GM21526 (cell line): ENCODE measurements around the gene KCNN3.

Source experiments
- ATAC-seq: cut with Tn5 transposase; IDR thresholded peaks from one replicate; pipeline ENCODE4 v1.9.1; 2021; ENCODE audit warnings: moderate library complexity; ENCODE audit not compliant: unreplicated experiment, low FRiP score

Gene KCNN3

DNA sequence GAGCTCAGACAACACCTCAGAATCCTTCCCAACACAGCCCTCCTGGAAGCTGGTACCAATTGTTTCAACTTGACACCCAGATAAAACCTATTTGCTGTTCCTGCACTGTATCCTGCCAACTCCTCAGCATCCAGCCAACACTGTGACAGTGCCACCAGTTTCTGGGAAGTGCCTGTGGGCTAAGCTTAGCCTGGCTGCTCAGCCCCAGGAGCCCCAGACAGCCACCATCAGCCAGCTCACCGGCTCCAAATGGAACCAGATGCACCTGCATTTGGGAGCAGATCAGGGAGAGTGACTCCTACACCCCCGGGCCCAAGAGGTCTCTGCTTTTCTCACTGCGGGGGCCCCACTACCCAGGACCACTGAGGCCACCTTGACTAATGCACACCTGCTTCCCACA is 24.9 kb downstream of the KCNN3 start:
- no peak for ATAC-seq

DNA sequence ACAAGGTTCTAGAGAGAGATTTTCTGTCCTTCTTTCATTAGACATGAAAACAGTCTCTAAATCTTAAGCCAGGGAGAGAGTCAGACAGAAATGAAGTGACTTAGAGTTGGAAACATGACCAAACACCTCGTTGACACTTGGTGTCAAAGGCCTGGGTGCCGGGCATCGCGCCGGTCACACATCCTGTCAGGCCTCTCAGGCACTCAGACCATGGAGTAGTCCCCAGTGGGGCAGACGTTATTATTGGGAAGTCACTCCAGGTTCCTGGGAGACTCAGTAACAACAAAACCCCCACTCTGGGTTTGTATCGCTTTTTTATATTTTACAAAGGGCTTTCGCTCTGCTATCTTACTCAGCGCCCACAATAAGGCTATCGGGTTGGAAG is 25.8 kb downstream of the KCNN3 start:
- no peak for ATAC-seq

DNA sequence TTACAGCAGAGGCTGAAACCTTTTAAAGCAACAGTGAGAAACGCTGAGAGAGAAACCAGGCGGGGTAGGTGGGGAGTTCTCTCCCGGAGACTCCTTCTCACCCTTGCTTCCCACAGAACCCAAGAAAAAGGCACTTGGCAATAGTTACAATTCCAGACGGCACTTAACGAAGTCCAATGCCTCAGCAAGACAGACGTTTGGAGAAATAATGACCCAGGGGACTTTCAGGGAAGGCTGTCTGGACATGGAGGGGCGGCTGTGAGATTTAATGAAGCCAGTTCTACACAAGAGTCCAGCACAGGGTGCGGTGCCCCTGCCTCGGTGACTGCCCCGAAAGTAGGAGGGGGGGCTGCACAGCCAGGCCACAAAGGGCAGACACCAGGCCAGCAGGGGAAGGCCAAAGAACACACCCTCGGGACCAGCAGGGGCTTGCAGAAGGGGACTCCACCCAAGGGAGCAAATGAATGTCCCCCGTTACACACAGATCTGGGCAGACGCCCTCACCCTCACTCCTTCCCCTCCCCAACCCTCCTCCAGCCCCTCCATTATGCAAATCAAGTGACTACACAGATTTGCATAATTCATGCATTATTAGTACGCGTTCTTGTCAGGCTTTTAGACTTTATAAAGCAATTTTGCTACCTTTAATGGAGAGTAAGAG is 26.3 kb downstream of the KCNN3 start:
- no peak for ATAC-seq

DNA sequence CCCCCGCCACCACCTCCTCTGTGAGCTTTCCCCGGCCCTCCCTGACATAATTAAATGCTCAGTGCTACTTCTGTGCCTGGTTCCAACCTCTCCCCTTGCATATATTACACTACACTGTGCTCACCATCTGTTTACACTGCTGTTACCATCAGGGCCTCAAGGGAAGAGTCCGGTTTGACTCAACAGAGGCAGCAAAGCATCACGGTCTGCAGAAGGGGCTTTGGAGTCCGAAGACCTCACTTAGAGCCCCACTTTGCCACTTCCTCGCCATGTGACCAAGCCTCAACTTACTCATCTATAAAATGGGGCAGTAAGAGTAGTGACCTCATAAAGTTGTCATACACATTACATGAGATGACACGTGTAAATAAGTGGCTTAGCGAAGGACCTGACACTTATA is 27.4 kb downstream of the KCNN3 start:
- no peak for ATAC-seq

DNA sequence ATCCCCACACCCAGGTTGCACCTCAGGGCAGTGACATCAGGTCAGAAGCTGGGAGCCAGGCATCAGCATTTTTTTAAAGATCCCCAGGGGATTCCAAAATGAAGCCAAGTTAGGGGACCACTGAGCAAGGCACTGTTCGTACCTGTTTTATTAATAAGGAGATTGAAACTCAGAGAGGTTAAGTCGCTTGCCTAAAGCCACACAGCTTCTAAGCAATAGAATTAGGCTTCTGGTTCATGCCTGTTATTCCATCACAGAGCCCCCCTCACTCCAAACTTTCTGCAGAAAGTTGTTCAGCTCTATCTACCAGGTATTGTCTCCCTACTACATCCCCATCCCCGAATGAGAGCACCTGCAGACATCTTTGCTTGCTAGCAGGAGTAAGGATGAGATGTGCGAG is 28.7 kb downstream of the KCNN3 start:
- ATAC-seq: no peak

DNA sequence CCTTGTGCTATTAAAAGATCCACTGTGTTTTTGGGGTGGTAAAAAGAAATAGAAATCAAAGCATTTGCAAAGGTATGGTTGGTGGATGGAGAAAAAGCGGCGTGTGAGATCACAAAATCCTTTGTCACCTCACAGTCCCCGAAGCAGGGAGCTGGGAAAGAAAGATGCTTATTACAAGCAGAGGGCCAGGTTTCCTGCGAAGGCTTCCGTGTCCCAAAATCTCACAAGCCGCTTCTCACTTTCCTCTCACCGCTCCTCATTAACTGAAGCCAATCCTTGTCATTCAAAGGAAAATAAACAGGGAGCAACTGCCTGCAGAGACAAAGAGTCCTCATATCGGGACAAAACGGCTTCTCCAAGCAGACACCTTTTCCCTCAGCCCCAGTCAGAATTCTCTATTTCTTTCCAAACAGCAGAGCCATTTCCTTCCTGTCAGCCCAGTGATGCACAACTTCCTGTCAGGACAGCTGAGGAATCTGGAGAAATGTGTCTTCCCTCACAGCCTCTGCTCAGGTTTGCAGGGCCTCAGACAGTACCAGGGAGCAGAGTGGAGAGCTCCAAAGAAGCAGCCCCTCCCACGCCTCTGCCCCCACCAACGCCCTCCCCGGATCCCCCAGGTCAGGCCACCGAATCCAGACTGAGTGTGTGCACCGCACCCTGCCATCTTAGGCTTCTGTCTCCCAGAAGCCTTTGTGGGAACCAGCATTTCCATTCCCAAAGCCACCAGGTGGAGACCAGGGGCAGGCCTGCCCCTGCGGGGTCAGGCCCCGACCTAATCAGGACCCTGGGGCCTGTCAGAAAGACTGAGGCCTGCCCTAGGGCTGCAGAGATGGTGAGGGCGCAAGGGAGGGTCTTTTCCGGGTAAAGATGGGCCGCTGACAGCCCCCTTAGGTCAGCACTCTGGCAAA is 29.6 kb downstream of the KCNN3 start:
- no peak for ATAC-seq

DNA sequence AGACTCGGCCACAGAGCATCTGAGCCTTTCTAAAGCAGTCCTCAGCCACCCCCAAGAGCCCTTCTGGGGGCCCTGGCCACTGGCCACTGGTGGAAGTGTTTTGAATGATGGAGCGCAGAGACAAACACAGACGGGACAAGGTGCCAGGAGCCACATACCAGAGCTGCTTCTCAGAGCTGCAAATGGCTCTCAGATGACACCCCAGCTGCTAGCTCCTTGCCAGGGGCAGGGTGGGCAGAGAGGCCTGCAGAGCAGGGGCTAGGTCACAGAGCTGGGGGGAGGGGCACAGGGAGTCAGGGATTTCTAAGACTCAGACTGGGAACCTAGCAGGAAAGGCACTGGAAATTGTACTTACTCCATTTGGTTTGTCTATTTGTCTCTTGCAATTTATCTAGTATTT is 30.4 kb downstream of the KCNN3 start:
- ATAC-seq: no peak

DNA sequence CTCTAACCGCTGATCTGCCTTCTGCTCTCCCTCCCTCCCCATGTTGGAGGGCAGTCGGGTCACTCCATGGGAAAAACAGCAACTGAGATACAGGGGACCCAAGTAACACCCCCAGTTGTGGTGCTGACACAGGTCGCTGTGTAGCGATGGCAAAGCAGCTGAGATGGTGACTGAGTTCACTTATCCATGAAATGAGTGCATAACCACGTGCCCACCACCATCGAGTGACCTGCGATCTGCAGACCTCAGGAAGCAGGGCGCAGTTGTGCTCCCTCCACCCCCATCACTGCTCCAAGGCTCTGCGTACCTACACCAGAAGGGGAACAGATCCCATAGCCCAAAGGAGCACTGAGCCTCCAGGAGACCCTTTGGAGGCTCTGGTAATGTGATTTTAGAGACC is 31.1 kb downstream of the KCNN3 start:
- ATAC-seq: no peak

DNA sequence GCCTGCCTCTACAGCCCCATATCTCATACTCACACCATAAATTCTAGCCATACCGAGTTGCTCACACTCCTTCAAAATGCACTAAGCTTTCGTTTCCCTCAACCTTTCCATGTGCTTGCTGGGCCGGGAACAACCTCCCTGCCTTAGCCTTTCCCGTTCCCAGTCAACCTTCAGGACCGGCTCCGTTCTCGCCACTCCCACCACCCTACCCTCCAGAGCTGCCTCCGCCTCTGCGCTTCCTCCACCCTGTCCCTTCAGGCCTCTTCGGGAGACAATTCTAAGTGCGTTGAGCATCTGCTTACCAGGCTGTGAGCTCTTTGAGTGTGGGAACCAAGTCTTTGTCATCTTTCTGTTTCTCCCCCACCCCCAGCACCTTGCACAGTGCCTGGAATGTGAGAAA is 31.6 kb downstream of the KCNN3 start:
- no peak for ATAC-seq

DNA sequence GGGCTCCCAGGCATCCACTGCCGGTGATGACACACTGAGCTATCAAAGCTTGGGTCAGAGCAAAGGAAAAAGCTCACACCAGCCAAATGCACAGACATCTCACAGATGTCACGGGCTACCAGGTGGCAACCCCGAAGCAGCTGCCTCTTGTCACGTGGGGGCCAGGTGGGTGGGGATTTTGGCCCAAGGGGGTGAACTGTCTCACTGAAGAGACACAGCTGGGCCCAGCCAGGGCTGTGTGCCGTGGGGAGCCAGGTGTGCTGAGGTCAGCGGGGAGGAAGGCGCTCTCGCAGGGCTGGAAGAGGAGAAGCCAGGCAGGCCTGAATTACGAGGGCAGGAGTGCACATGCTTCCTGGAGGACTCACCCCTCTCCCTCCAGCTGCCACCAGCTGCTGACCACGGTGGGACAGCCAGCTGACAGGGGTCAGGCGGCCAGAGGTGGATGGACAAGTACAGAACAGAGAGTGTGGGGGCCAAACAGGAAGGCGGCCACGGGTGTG is 32.4 kb downstream of the KCNN3 start:
- ATAC-seq: no peak

DNA sequence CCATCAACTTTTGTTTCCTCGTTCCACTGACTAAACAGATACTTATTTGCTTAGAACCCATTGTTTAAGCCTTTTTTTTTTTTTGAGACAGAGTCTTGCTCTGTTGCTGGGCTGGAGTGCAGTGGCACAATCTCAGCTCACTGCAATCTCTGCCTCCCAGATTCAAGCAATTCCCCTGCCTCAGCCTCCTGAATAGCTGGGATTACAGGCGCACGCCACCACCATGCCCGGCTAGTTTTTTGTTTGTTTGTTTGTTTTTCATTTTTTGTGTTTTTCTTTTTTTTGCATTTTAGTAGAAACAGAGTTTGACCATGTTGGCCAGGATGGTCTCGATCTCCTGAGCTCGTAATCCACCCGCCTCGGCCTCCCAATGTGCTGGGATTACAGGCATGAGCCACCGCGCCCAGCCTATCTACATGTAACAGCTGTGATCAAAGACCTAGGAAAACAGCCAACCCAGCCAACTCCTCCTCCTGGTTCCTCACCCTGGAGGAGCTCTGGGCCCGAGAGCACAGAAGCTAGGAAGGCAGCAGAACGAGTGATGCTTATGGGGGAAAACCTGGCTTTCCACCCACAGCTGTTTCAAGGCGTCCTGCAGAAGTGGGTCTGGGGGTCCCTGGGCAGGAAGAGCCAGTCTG is 32.9 kb downstream of the KCNN3 start:
- ATAC-seq: no peak

DNA sequence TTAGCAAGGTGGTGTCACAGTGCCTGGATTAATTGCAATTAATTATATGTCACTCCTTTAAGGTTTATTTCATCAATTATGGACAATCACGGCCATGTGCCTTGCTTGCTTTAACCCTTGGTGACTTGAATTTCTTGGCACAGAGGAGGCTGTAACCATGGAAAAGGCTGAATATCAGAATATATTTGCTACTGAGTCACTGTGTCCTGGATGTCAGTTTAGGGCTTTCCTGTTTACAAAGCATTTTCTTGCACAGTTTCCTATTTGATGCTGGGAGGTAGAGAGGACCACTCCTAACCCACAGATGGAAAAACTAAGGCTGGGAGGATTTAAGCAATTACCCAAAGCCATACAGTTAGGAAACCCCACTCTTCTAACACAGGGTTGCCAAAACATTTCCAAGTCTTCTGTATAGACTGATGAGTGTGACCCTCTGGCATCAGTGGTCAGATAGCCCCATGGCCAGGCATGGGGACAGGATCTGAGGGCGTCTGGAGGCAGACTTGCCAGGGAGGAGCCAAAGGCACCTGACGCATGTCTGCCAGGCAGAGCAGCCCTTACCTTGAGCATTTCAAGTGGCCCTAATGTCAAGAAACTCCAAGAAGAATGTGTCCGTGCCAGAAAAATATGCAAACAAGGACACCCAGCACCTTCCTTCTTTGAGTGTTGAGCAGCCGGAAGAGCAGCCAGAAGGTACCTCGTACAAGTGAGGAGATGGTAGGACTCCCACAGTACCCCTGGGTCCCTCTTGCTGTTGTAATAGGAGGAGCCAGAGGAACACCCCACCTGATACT is 34.4 kb downstream of the KCNN3 start:
- ATAC-seq: no peak

DNA sequence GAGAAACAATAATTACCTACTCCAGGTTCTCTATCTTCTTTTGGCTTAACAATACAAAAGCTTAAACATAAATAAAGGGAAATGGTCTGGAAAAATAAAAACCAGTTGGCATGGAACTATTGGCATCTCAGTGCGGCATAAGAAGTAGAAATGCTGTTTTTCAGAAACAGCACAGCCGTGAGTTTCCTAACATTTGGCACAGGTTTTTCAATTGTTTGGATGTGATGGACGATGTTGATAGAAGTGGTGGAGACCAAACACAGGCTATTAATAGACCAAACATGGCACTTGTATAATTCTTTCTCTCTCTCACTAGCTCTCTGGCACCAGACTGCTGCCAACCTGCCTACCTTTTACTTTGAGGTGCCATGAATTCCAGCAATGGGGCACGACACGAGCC is 36.2 kb downstream of the KCNN3 start:
- no peak for ATAC-seq

DNA sequence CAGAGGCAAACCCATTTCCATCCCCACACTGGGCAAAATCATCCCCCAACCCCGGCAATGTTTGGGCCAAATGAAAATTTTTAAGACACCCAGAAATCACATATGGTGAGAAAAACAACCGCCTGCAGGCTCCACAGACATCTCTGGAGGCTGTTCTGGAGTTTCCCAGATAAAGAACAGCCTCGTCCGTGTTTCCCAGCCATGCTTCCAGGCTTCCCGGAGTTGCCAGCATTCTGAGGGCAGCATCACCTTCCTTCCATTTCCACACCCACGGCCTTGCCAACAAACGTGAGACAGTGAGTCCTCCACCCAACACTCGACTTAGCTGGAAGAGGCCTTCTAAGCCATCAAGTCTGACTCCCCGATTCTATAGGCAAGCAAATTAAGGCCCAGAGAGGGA is 36.9 kb downstream of the KCNN3 start:
- ATAC-seq: no peak

DNA sequence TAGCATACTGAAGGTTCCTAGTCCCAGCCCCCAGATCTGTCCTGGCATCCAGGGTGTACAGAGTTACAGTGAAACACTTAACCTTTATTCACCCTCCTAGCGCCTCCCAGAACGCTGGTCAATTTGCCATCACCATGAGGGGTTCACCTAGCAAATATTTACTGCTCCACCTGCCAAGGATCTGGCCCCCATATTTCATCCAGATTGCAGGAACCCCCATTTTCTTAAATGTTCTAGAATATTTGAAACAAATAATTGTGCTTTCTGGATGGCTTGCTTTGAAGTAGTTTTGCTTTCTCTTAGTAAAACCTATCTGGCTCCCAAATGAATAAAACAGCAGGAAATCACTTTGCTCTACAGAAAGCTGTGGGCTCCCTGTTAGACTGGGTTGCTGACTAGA is 37.7 kb downstream of the KCNN3 start:
- ATAC-seq: no peak

DNA sequence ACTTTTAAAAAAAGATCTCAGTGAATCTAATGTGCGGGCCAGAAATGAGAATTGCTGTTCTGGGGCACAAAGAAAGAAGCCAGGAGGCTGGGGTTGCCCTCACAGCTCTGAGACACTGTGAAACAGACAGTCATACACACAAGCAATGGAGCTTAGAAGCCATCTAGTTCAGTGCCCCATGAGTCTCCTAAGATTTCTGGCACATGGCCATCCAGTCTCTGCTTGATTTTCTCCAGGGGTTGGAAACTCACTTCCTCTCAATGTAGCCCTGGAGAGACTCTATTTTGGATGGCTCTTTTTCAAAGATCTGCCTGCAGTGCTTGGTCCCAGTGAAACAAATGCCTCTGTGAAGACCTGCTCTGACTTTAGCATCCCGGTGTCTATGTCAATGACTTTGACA is 38.6 kb downstream of the KCNN3 start:
- no peak for ATAC-seq

DNA sequence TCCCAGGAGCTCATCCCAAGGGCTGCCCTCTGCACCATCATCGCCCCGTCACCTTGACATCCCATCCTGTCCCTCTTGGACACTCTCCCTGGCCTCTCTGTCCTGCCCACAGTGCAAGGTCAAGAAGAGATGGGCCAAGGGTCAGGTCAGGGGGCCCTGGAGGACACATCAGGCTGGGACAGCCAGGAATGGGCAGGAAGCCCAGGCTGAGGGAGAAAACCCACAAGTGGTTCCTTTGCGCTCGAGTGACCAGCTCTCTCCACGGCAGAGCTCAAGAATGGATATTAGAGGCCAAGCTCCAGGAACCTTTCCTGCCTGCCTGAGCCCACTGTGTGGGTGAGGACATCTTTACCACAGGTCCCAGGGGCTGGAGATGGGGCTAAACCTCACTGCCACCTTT is 41.0 kb downstream of the KCNN3 start:
- ATAC-seq: no peak

DNA sequence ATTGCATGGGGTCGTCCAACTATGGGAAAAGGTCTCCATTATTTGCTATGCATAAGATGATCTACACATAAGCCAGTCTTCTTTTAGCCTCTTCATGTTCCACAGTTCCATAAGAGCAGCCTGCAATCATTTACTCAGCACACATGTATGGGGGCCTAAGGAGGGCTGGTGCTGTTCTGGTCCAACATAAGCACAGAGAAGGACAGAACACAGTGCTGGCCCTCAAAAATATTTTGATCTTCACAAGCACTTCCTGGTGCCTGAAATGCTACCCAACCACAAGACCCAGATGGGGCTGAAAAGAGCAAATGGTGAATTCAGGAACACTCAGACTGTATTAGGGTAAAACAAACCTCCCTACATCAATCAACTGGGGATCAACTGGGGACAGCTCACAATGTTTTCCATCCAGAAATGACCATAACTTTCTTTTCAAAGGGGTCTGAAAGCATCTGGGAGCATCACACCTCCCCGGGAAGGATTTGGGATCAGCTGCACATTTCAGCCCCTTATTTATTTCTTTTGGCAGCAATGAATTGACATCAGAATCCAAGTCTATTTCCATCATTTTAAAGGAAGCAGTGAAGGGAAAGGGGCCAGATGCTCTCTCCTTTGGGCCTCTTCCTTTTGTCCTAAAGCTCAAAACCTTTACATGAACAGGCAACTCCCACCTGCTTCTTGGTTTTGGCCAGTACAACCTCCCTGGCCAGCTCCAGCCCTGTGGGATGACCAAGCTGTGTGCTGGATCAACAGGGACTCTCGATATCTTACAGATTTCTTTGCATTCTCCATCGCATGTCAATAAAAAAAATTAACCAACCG is 45.7 kb downstream of the KCNN3 start:
- ATAC-seq: no peak

DNA sequence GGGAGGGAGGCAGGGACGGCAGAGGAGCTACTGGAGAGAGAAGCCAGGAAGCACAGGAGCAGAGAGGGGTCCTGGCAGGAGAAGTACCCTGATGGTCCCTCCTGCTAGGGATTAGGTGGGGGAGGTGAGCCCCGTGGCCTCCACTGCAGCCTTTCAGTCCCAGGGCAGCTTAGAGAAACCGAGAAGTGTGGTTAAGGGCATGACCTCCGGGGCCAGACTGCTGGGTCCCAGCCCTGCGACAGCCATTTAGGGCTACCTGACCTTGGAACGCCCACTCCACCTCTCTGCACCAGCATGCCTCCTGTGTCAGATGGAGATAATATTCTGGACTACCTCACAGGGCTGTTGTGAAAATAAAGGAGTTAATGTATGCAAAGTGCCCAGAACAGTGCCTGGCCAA is 47.4 kb downstream of the KCNN3 start:
- ATAC-seq: no peak

DNA sequence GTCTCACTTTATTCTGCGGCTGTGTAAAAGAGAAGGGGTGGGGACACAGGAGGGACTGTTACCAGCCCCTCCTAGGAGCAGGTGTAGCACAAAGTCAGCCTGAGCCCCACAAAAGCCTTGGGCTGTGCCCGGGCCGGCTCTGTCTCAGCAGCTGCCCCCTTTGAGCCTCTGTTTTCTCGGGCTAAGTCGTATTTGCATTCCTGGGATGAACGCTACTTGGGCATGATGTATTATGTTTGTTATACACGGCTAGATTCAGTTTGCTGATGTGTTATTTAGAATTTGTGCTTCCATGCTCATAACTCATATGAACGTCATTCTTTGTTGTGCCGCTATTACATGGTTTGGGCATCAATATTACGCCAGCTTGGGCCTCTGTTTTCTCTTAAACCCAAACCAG is 47.8 kb downstream of the KCNN3 start:
- no peak for ATAC-seq
